HG02943 (cell line): Measurements from ENCODE around the gene FSTL4.

Experiments used
- ATAC-seq: cut with Tn5 transposase; IDR thresholded peaks from one replicate; pipeline ENCODE4 v1.9.1; 2021; ENCODE audit warnings: mild to moderate bottlenecking, low read depth, moderate library complexity; ENCODE audit not compliant: unreplicated experiment

The FSTL4 gene

DNA sequence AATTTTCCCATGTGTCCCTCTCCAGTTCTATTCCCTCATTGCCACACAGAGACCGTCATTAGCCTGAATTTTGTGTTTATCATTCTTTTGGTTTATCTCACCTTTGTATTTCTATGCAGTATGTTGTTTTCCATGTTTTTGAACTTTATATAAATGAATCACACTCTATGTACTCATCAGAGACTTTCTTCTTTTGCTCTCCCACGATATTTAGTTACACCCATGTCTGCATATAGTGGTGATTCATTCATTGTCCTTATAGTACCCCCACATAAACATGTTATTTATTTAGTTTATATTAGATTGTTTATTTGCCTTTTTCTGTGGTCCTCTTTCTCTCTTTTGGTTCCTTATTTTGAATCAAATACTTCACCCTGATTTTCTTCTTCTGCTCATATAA, 199.7 kb downstream of the FSTL4 start:
- no peak for ATAC-seq

DNA sequence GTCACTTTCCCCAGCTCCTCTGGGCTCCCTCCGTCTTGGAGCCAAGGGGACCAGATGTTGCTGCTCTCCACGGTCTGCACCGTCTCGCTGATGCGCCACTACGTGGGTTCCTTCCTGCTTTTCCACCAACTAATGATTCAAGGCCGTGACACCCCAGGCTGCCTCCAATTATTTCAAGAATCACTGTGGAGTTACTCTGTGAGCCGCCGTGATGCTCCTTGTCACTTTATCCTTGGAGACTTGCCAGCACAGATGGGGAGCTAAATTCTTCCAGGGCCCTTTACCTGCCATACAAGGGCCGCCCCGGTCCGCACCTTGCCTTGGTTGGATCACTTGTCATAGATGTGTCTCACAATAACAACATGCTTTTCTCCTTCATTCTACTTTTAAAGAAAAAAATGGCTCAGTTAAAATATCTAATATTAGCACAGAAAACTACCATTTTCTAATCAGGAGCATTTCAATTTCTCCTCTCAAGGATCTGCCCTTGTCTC, 202.0 kb downstream of the FSTL4 start:
- ATAC-seq = no peak

DNA sequence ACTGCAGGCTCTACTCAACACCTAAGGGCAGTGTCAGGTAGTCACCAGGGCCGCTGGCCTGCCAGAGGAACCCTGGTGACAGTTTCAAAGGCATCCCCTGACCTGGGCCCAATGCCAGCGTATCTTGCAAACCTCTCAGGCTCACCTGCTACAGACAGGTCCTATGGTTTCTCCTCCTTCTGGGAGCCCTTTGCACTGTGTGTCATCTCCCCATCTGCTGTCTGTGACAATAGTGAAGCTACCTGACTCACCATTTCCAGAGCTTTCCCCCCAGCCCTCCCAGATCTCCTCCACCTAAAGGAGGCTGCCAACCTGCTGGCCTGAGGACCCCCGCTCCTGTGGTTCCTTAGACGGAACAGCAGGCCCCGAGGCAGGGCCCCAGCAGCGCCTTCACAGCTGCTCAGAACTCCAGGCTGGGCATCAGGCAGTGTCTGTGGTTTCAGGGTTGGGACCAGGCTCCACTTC, 203.1 kb downstream of the FSTL4 start:
- no peak for ATAC-seq

DNA sequence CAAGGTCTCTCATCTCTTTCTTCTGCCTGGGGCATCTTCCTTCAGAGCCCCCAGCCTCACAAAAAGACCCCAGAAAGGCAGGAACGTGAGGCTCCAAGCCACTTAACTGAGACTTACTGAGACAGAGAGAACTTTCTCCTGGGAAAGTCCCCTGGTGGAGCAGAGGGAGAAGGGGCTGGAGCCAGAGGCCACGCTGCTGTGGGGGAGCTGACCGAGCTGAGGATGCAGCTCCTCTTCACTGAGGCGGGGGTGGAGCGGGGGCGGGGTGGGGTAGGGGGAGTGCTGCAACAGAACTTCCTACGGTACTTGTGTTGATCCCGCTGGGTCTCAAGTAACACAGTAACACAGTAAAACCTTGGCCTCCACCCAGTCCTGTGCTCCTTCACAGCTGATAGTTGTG, 204.0 kb downstream of the FSTL4 start:
- ATAC-seq = no peak

DNA sequence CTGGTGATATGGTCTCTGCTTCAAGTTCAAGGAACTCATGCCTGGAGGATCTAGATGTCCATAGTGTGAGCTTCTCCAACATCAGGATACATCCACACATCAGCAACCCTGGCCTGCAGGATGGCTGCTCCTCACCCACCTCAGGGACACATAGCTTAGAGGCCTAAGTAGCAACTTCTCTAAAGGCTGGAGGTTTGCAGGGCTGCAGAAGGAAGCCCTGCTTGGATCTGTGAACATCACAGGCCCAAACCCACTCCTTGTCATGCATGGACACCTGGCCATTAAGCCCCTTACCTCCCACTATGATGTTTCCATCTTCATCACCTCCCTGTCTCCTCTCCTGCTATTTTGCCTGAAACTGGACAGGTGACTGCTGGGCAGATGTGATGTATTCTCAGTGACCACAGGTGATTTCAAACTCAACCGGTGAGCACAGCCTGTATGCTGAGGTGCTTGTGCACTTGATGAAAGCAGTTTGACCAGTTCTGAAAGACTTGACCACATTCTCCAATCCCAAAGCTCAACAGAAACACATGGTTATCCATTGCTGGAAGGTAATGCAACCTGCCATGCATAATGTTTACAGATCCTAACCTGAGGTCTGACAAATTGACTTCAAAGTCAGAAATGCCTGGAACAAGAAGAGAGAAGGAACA, 205.2 kb downstream of the FSTL4 start:
- ATAC-seq = no peak

DNA sequence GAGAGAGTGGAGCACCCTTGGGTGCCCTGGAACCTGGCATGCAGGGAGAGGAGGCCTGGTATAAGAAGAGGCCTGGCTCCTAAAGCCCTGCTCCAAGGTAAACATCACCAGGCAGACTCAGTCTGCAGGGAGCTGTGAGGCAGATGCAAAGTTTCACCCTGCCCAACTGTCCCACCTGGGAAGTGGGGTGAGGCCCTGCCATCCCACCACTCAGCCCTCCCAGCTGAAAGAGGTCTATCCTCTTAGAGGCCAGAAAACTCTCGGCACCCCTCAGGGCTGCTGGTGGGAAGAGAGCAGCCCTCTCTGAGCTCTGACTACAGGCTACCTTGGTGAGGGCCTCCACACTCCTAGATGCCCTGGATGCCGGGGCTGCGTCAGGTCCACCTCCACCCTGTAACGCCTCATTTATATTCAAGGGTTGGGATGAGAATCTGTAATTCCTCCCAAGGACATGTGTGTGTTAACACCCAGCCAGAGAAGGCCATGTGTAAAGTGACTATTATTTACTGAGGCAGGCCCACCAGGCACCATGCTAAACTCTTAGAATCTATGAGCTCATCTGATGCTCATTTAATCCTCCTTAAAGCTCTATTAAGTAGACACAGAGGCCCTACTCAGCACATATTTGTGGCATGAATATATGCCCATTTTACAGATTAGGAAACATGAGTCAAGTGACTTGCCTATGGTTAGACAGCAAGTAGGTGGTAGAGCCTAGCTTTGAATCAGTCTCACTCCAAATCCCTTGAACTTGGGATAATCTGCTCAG, 205.9 kb downstream of the FSTL4 start:
- ATAC-seq = no peak

DNA sequence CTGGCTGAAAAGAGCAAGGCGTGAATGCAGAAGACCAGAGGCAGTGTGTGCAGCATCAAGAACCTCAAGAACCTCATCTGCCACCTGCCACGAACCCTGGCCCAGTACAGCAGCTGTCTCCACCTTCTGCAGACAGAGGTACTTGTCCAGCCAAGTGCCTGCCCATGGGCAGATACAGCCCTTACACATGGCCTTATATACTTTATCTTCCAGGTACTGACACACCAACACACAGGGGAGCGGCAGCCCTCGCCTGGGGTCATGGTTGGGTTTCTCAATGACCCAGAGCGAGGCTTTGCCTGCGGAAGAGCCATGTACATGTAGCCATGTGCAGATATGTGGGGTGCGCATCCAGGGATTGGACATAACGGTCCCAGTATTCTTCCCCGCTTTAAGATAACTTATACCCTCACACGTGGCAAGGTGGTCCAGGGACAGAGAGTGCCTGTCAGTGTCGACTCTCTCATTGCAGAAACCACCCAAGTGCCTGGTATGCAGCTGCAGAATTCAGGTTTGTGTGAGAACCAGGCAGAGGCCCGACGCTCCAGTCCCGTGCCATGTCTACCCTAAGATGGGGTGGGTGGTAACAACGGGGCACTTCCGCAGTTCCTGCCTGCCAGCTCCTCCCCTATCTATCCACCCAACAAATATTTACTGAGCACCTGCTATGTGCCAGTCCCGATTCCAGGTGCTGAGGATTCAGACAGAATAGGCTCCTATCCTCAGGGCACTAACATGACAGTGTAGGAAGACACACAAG, 206.9 kb downstream of the FSTL4 start:
- no peak for ATAC-seq

DNA sequence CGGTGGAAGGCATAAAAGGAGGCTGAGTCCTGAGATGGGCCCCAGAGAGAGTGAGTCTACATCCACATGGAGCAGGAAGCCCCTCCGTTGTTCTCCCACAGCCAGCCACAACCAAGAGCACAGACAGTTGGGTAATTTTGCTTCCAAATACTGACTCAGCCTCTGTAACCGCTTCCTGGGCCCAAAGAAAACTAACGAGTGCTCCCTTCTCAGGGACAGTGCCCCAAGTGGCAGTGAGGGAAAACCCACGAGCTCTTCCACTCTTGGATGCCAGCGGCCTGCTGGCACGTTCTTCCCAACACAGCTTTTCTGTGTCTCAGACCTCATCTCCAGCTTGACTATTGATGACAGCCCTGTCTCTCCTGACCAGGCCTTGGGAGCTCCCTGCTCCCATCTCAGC, 207.6 kb downstream of the FSTL4 start:
- no peak for ATAC-seq

DNA sequence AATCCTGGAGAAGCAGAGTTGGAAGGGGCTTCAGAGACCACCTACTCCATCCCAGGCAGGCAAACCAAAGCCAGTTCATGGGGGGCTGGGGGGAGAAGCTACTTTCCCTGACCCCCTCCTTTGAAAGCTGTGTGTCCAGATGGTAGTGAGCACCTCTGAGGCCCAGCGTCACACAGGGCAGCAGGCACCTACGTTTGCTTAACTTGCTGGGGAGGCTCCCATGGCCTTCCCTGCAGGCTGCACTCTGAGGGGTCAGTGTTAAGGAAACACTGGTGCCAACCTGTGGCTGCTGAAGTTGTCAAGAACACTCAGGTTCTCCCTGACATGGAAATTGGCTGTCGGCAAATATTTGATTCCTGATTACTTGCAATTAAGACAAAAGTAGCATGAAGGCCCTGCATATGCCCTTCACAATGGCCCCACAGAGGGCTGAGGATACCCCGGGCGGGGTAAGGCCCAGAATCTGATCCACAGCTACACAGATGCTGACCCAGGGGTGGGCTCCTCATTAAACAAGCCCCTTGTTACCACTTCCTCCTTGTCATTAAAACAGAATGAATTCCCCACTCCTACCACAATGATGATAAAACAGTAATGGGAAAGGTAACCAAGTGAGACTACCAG, 208.5 kb downstream of the FSTL4 start:
- ATAC-seq = no peak

DNA sequence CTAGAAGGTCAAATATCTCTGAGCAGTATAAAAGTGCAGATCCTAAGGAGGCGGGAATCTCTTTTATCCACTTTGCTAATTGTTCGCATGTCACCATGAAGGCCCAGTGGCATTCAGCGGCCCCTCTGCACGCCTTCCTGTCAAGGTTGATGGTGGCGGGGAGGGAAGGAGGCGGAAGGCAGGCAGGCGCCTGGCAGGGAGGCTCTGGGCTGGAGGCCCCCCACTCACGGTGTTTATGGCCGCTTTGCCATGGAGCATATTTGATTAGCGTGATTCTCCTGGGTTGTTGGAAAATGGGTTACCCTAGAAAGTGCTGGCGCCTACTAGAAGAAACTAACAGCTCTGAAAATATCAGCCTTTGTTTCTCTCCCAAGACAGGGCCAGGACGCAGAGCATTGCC, 209.6 kb downstream of the FSTL4 start:
- no peak for ATAC-seq

DNA sequence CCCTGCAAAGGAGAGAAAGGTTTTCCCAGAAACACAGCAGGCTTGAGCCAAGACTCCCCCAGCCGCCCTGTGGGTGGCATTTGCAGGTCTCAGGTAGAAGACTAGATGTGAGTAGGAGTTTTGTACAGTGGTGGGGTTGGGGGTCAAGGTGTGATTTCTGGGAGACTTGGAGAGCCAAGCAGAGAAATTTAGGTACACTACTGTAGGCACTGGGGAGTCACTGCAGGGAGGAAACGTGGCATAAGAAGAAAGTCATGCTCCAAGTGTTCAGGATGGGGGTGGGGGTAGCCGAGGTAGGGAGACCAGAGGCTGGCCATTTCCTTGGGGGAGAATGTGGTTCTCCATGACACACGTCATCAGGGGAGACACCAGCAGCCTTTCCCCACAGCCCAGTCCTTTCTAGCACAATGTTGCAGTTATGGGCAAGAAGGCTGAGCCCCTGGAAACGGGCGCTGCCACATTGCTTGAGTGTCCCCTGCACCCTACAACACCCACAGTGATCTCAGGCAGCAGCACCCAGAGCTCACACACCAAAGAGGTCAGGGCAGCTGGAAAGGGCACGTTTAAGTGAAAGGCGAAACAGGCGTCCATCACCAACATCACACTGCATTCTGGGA, 210.5 kb downstream of the FSTL4 start:
- no peak for ATAC-seq

DNA sequence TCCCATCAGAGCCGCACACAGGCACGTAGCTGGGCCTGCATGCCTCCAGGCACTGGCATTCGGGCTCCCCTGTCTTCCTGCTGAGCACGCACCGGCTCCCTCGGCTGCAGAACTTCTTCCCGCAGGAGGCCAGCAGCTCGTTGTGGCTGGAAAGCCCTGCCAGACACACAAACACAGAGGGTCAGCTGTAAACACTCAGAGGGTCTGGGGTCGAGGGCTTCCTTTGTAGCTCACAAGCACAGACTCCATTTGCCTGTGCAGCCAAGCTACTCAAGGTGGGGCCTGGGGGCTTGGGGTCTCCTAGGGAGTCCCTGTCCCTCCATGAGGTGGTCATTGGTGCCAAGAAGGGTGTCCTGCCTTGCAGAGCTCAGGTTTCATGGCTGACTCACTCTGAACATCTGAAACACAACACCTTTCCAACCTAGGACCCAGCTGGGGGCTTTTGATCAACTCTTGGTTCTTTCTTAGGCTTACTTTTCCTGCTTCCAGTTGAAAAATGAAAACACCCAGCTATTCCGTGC, 211.4 kb downstream of the FSTL4 start:
- ATAC-seq = no peak

DNA sequence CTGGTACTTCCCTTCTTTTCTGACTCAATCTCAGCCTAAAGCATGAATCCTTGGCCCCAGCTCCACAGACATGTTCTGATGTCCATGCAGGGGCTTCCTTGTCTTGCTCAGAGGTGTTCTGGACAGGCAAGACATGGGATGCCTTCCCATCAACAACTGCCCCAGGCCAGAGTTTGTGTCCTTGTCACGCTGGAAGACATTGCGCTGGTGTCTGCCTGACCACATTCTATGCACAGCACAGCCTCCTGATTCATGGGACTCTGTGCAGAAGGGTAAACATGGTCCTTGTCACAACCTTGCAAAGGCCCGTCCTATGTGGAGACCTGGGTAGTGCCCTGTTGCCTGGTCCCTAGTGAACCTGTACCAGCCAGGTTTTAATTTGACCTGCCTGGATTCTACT, 212.2 kb downstream of the FSTL4 start:
- ATAC-seq = no peak

DNA sequence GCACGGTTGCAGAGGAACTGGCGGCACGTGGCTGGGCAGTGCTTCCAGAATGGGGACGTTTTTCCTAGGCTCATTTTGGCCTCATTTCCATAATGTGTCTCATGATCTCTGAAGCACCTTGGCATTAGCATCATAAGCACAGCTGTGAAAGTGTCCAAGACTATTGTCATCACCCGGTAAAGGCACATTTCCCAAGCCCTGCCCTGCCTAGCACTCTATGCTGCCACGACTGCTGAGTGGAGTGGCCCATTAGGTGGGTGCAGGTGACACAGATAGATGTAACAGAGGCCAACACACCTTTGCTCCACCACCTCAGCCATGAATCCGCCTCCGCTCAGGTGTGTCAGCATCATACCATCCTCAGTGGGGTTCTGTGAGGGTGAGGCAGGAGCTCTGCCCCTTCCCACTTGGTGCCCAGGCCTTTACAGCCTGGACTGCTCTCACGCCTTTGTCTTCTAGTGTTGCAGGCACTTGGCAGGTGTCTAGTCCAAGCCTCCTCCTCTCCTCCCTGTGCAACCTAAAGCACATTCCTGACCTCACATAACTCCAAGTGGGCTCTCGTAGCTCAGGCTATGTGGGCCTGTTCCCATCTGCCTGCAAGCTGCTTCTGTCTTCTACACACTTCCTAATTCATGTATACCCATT, 213.0 kb downstream of the FSTL4 start:
- no peak for ATAC-seq

DNA sequence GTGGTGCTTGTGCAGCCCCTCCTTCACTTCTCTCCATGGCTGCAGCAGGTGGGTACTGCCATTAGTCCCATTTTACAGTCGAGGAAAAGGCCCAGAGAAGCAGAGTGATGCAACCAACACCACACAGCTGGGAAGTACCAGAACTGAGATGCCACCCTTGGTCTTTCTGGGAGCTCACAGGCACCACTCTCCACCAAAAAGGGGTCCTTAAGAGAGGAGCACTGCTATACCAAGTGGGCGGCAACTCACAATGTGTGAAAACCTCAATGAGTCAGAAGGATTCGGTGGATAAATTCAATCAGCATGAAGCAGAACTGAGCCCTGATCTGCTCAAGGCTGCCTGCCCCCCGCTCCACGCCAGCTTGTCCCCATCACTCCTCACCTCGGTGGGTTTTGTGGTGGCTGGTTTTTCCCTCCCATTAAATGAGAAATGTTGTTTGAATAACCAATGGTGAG, 213.7 kb downstream of the FSTL4 start:
- no peak for ATAC-seq

DNA sequence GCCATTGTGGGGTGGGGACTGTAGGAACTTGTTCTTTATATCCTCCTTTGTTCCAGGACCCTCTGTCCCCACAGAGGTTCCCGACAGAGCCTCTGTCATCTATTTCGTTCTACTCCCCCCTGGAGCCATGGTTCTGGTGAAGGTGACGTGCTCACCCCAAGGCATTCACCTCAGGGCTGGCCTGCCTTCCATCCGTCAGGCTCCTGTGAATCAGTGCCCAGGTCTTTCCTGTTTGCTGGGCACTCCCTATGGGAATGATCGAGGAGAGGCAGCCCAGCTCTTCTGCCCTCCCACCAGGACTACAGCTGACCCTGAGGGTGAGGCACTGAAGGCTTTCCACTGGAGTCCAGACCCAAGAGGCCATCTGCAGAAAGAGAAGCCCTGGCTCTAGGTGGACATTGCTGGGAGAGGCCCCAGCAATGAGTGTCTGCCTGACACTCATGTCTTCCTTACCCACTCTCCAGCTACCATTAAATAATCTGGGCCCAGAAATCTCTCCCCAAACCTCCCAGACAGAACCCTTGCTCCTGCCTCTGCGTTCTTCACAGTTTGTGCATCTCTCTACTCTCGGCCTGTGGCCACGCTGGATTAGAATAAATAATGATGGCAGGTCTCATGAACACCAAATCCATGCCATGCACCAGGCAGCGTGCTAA, 214.2 kb downstream of the FSTL4 start:
- ATAC-seq = no peak

DNA sequence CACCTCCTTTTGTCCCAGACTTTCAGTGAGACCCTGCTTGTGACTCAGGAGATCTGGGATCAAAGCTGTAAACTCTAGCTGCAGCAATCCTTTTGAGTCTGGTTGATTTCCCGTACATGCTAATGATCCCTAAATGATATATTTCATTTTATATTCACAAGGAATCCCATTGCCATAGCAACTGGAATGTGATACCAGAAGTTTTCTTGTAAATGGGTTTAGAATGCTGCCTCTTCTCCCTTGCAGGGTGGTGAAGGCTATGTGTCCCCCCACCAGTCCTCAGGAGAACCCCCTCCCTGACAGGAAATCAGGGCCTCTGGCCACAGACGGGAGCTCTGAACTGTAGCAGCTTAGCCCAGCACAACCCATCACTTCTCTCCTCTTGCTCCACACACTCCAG, 215.0 kb downstream of the FSTL4 start:
- no peak for ATAC-seq

DNA sequence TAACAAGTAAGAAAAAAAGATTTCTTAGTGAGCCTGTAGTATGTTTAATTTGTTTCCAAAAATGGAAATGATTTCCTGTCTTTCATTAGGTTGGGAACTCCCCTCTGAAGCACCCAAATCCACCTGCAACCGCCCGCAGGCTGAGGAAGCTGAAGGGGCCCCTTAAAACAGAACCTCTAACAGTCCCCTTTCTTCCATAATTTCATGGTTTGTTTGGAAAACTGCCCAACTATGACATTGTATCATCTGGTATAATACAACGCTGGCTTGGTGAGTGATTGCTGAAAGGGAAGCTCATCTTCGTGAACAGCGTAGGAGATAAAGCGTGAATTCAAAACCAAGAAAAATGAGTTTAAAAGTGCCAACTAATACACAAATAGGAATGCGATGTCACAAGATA, 215.5 kb downstream of the FSTL4 start:
- no peak for ATAC-seq

DNA sequence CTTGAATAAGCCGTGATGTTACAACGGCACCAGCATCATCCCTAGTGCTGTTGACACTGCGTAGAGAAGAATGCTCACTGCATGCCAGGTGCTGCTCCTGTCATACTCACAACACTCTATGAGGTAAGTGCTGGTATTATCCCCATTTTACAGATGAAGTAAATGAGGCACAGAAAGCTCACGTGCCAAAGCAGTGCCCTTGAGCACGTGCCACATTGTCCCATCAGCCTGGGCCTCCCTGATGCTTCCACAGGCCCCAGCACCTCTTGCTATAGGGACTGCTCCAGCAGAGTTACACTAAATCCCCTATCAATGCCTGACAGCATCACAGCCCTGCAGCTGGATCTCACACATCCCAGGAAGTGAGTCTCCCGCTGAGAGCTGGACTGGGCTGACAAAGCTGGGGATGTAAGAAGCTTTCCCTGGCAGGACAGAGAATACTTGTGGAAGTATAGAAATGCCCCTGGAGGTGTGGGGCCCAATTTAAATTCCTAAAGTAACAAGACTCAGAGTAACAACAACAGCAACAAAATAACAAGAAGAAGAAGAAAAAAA, 216.1 kb downstream of the FSTL4 start:
- no peak for ATAC-seq
